ENCODE measurements around the gene BAZ2B.

- no peak for TF ChIP-seq EZH2 (IDR thresholded peaks at IDR 0.05; ENCODE audit: low read depth)
- TF ChIP-seq CTCF (conservative IDR thresholded peaks at IDR 0.05): no peak
Measured at GRCh38 chr2:159441182-159441581, 175.2 kb downstream of the BAZ2B start.

All from PC-9 (cell line).